OCI-LY7 (cell line): ENCODE measurements around the gene OPCML.

Experiments used
- EZH2phosphoT487 ChIP-seq: fragments of 200-600 bp; sonication (generic); IDR thresholded peaks from 2 replicates; pipeline ENCODE4 v1.6.1; 2018; ENCODE audit warnings: low read depth, borderline replicate concordance, mild to moderate bottlenecking, mixed run types, antibody characterized with exemption, low read length, moderate library complexity, mixed read lengths
- TF ChIP-seq, protein P1 (sequence below): fragments of 200-600 bp; sonication (generic); conservative IDR thresholded peaks from 2 replicates; pipeline ENCODE4 v1.5.1; 2014; ENCODE audit warnings: mild to moderate bottlenecking, antibody characterized with exemption, low read length, moderate library complexity, mixed read lengths

DNA sequence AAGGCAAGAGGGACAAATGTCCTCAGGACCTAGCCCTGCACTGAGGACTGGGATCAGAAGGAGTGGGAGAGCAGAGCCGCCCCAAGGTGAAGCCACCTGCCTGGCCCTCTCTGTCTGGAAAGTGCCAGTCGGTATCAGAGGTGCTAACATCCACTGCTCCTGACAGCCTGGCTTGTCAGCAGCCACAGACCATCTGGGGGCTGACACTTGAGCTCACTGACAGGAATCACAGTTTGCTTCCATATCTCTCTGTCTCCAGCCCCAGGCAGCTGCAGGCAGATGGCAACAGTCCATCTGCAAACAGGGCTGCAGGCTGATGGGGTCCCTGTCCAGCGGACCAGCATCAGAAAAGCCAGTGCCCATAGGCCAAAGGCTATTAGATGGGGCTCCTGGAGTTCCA, 5.5 kb downstream of the OPCML start:
- TF ChIP-seq, protein P1, sequence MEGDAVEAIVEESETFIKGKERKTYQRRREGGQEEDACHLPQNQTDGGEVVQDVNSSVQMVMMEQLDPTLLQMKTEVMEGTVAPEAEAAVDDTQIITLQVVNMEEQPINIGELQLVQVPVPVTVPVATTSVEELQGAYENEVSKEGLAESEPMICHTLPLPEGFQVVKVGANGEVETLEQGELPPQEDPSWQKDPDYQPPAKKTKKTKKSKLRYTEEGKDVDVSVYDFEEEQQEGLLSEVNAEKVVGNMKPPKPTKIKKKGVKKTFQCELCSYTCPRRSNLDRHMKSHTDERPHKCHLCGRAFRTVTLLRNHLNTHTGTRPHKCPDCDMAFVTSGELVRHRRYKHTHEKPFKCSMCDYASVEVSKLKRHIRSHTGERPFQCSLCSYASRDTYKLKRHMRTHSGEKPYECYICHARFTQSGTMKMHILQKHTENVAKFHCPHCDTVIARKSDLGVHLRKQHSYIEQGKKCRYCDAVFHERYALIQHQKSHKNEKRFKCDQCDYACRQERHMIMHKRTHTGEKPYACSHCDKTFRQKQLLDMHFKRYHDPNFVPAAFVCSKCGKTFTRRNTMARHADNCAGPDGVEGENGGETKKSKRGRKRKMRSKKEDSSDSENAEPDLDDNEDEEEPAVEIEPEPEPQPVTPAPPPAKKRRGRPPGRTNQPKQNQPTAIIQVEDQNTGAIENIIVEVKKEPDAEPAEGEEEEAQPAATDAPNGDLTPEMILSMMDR: no peak
- no peak for TF ChIP-seq EZH2phosphoT487
